ENCODE results near the gene FIP1L1. TPM values are rescaled to one million over a fixed set of nuclear protein-coding genes. Genes with fewer than 3 reads are reported as not detected.

The FIP1L1 gene
- total and polyA plus RNA-seq, 2 of the 13 experiments (the other 11 are each of a cell fraction or from before 2014, with no cell fraction given): 14.9 to 69.4 TPM

DNA sequence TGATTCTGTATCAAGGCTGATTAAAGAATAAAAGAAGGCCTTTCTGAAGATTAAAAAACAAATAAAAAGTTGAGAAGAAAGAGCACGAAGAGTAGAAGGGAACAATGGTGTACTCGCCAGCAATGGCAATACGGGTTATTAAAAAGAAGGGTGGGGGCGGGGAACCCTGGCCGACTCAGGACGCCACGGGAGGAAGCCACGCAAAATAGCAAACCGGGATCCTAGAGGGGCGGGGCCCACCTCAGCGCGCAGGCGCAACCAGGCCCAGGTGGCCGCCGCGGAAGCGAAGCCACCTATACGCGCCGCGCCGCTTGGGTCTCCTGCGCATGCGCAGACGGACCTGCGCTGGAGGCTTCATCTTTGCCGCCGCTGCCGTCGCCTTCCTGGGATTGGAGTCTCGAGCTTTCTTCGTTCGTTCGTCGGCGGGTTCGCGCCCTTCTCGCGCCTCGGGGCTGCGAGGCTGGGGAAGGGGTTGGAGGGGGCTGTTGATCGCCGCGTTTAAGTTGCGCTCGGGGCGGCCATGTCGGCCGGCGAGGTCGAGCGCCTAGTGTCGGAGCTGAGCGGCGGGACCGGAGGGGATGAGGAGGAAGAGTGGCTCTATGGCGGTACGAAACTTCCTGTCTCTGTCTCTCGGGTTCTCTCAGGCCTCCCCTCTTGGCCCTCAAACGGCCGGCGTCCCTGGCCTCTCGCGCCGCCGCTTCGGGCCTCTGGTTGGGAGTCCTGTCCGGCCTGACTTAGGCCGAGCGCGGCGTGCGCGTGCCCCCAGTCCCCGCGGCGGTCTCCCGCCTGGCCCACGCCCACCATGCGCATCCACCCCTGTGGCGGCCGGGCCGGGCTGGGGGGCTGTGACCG lies at the start of gene FIP1L1 (continued):
- TF ChIP-seq ZNF124 (CRISPR knock-in tag; IDR thresholded peaks at IDR 0.05) (peak; percentile 24; the same call in 1 of the 2 replicates), TBL1XR1 (IDR thresholded peaks at IDR 0.05; ENCODE audit: borderline replicate concordance, low read length, partially characterized antibody) (no peak), U2AF1 (optimal IDR thresholded peaks at IDR 0.05; ENCODE audit: low read depth, low read length) (no peak), ZNF253 (CRISPR knock-in tag; IDR thresholded peaks at IDR 0.05; ENCODE audit: borderline replicate concordance) (no peak), SPEN (CRISPR knock-in tag; IDR thresholded peaks at IDR 0.05; ENCODE audit: low read depth) (peak; percentile 42; the same call in 1 of the 2 replicates), CBX2 (IDR thresholded peaks at IDR 0.05; ENCODE audit: low read depth, low read length) (no peak), CBX2 (CRISPR knock-in tag; IDR thresholded peaks at IDR 0.05; ENCODE audit: low read depth) (no peak), KDM3A (CRISPR knock-in tag; IDR thresholded peaks at IDR 0.05; ENCODE audit: low read depth) (peak; percentile 64; the same call in 1 of the 2 replicates), TBX2 (CRISPR knock-in tag; IDR thresholded peaks at IDR 0.05; ENCODE audit: borderline replicate concordance) (peak; percentile 65), ZNF224 (CRISPR knock-in tag; IDR thresholded peaks at IDR 0.05) (0 out of 2 replicates have a peak, but pooled peaks have one; percentile 72), SAP130 (CRISPR knock-in tag; IDR thresholded peaks at IDR 0.05; ENCODE audit: low read depth) (peak; percentile 83), HNRNPK (IDR thresholded peaks at IDR 0.05; ENCODE audit: low read depth, low read length, poor library complexity, severe bottlenecking) (peak; percentile 70), ZNF780A (CRISPR knock-in tag; IDR thresholded peaks at IDR 0.05) (no peak), ZNF615 (CRISPR knock-in tag; IDR thresholded peaks at IDR 0.05; ENCODE audit: borderline replicate concordance) (no peak), ELF1 (CRISPR knock-in tag; IDR thresholded peaks at IDR 0.05) (peak; percentile 83), HES4 (CRISPR knock-in tag; IDR thresholded peaks at IDR 0.05; ENCODE audit: borderline replicate concordance) (peak; percentile 74), ZMAT3 (CRISPR knock-in tag; conservative IDR thresholded peaks at IDR 0.05) (peak; percentile 91), POLR2A (IDR thresholded peaks at IDR 0.05; ENCODE audit: insufficient read depth in 1 of 2, low read depth in 2 of 2, low read length in 2 of 2) (peak; percentile 84 to 85), ZNF713 (CRISPR knock-in tag; IDR thresholded peaks at IDR 0.05) (no peak; the same call in 1 of the 2 replicates)
- TF ChIP-seq, protein P1, sequence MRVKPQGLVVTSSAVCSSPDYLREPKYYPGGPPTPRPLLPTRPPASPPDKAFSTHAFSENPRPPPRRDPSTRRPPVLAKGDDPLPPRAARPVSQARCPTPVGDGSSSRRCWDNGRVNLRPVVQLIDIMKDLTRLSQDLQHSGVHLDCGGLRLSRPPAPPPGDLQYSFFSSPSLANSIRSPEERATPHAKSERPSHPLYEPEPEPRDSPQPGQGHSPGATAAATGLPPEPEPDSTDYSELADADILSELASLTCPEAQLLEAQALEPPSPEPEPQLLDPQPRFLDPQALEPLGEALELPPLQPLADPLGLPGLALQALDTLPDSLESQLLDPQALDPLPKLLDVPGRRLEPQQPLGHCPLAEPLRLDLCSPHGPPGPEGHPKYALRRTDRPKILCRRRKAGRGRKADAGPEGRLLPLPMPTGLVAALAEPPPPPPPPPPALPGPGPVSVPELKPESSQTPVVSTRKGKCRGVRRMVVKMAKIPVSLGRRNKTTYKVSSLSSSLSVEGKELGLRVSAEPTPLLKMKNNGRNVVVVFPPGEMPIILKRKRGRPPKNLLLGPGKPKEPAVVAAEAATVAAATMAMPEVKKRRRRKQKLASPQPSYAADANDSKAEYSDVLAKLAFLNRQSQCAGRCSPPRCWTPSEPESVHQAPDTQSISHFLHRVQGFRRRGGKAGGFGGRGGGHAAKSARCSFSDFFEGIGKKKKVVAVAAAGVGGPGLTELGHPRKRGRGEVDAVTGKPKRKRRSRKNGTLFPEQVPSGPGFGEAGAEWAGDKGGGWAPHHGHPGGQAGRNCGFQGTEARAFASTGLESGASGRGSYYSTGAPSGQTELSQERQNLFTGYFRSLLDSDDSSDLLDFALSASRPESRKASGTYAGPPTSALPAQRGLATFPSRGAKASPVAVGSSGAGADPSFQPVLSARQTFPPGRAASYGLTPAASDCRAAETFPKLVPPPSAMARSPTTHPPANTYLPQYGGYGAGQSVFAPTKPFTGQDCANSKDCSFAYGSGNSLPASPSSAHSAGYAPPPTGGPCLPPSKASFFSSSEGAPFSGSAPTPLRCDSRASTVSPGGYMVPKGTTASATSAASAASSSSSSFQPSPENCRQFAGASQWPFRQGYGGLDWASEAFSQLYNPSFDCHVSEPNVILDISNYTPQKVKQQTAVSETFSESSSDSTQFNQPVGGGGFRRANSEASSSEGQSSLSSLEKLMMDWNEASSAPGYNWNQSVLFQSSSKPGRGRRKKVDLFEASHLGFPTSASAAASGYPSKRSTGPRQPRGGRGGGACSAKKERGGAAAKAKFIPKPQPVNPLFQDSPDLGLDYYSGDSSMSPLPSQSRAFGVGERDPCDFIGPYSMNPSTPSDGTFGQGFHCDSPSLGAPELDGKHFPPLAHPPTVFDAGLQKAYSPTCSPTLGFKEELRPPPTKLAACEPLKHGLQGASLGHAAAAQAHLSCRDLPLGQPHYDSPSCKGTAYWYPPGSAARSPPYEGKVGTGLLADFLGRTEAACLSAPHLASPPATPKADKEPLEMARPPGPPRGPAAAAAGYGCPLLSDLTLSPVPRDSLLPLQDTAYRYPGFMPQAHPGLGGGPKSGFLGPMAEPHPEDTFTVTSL (CRISPR knock-in tag; IDR thresholded peaks at IDR 0.05; ENCODE audit: borderline replicate concordance): peak; percentile 42; the same call in 1 of the 2 replicates
- TF ChIP-seq, protein P2, sequence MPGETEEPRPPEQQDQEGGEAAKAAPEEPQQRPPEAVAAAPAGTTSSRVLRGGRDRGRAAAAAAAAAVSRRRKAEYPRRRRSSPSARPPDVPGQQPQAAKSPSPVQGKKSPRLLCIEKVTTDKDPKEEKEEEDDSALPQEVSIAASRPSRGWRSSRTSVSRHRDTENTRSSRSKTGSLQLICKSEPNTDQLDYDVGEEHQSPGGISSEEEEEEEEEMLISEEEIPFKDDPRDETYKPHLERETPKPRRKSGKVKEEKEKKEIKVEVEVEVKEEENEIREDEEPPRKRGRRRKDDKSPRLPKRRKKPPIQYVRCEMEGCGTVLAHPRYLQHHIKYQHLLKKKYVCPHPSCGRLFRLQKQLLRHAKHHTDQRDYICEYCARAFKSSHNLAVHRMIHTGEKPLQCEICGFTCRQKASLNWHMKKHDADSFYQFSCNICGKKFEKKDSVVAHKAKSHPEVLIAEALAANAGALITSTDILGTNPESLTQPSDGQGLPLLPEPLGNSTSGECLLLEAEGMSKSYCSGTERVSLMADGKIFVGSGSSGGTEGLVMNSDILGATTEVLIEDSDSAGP (CRISPR knock-in tag; IDR thresholded peaks at IDR 0.05; ENCODE audit: borderline replicate concordance): peak; percentile 86; the same call in 1 of the 2 replicates
- TF ChIP-seq, protein P3, sequence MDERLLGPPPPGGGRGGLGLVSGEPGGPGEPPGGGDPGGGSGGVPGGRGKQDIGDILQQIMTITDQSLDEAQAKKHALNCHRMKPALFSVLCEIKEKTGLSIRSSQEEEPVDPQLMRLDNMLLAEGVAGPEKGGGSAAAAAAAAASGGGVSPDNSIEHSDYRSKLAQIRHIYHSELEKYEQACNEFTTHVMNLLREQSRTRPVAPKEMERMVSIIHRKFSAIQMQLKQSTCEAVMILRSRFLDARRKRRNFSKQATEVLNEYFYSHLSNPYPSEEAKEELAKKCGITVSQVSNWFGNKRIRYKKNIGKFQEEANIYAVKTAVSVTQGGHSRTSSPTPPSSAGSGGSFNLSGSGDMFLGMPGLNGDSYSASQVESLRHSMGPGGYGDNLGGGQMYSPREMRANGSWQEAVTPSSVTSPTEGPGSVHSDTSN (CRISPR knock-in tag; IDR thresholded peaks at IDR 0.05): no peak
